Thyroid gland (tissue), 4 donors: ENCODE data around the gene PKD1L1.

ENCODE experiments used
- POLR2A ChIP-seq, 2 donors: fragments of 450-650 bp; IDR thresholded peaks; one replicate each; pipeline ENCODE4 v1.6.1; 2017; ENCODE audit warnings: antibody characterized with exemption in 2 of 2, mild to moderate bottlenecking in 2 of 2, moderate library complexity in 1 of 2
- TF ChIP-seq, protein P1 (sequence below), 6 experiments: fragments of 200-600 bp in 3 of 6; fragments of 450-650 bp in 3 of 6; sonication (generic) in 3 of 6; IDR thresholded peaks; one replicate each; pipeline ENCODE4 v1.5.1; 2016 to 2019; ENCODE audit warnings: antibody characterized with exemption in 6 of 6, mild to moderate bottlenecking in 2 of 6, inconsistent platforms in 1 of 6, moderate library complexity in 1 of 6

DNA sequence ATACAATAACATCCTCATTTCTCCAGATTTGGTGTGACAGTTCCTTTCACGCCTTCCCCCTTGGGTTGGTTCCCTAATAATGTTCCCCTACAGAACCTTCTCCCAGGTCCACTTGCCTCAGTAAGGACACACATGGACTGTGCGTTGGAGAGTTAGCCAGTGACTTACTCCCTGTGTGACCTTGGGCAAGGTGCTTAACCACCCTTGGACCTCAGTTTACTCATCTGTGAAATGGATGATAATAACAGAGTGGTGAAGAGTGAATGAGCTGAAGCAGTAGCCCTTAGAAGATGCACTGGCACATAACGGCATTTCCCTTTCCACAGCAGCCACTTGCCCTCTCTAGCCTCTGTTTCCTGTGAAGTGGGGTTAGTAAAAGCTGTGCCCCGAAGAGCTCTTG lies 175.8 kb downstream of the PKD1L1 start:
- TF ChIP-seq POLR2A (IDR thresholded peaks at IDR 0.05), result no peak
- TF ChIP-seq, protein P1, sequence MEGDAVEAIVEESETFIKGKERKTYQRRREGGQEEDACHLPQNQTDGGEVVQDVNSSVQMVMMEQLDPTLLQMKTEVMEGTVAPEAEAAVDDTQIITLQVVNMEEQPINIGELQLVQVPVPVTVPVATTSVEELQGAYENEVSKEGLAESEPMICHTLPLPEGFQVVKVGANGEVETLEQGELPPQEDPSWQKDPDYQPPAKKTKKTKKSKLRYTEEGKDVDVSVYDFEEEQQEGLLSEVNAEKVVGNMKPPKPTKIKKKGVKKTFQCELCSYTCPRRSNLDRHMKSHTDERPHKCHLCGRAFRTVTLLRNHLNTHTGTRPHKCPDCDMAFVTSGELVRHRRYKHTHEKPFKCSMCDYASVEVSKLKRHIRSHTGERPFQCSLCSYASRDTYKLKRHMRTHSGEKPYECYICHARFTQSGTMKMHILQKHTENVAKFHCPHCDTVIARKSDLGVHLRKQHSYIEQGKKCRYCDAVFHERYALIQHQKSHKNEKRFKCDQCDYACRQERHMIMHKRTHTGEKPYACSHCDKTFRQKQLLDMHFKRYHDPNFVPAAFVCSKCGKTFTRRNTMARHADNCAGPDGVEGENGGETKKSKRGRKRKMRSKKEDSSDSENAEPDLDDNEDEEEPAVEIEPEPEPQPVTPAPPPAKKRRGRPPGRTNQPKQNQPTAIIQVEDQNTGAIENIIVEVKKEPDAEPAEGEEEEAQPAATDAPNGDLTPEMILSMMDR (IDR thresholded peaks at IDR 0.05), result no peak
